PFSK-1 (cell line): Measurements from ENCODE around the gene TOP2A.

Experiments used
- FOXP2 ChIP-seq: optimal IDR thresholded peaks from 2 replicates; pipeline ENCODE3; 2011; ENCODE audit warnings: borderline replicate concordance, control low read depth, inconsistent platforms; ENCODE audit not compliant: insufficient read depth; ENCODE audit errors: extremely low read length, extremely low read depth
- POLR2AphosphoS5 ChIP-seq: IDR thresholded peaks from 2 replicates; pipeline ENCODE4 v1.6.1; 2012; ENCODE audit warnings: low read depth, mild to moderate bottlenecking, control low read depth, low read length, moderate library complexity
- REST ChIP-seq, 2 experiments: IDR thresholded peaks; 2 replicates each; pipeline versions ENCODE4 v1.6.1 to v1.8.0; 2011 to 2012; ENCODE audit warnings: low read depth in 2 of 2, low read length in 2 of 2, control low read depth in 1 of 2, inconsistent platforms in 1 of 2, mild to moderate bottlenecking in 1 of 2, moderate library complexity in 1 of 2; ENCODE audit not compliant: insufficient read depth in 1 of 2
- SIN3A ChIP-seq: IDR thresholded peaks from 2 replicates; pipeline ENCODE4 v1.6.1; 2012; ENCODE audit warnings: mild to moderate bottlenecking, low read length, moderate library complexity, borderline replicate concordance; ENCODE audit not compliant: insufficient read depth
- TAF1 ChIP-seq: IDR thresholded peaks from 2 replicates; pipeline ENCODE4 v1.6.1; 2012; ENCODE audit warnings: low read length, control low read depth, borderline replicate concordance; ENCODE audit not compliant: insufficient read depth

- no peak for TF ChIP-seq TAF1
- no peak for TF ChIP-seq POLR2AphosphoS5
- TF ChIP-seq SIN3A = no peak
- TF ChIP-seq FOXP2 = no peak
- TF ChIP-seq REST (IDR thresholded peaks at IDR 0.05; ENCODE audit: insufficient read depth in 1 of 2, low read depth in 2 of 2, low read length in 2 of 2) = no peak
Measured at GRCh38 chr17:40418428-40418706, 671 bp upstream of the TOP2A start.
